HG03439 (cell line): ENCODE data around the gene LY6G5C.
"Not testable (repeated sequence)": the region's sequence is repeated elsewhere in the genome, so short reads cannot be mapped to it uniquely, and the experiment has no call there.

Source experiments
- ATAC-seq: cut with Tn5 transposase; IDR thresholded peaks from one replicate; pipeline ENCODE4 v1.9.1; 2021; ENCODE audit warnings: mild to moderate bottlenecking, moderate library complexity; ENCODE audit not compliant: unreplicated experiment

Gene LY6G5C

DNA sequence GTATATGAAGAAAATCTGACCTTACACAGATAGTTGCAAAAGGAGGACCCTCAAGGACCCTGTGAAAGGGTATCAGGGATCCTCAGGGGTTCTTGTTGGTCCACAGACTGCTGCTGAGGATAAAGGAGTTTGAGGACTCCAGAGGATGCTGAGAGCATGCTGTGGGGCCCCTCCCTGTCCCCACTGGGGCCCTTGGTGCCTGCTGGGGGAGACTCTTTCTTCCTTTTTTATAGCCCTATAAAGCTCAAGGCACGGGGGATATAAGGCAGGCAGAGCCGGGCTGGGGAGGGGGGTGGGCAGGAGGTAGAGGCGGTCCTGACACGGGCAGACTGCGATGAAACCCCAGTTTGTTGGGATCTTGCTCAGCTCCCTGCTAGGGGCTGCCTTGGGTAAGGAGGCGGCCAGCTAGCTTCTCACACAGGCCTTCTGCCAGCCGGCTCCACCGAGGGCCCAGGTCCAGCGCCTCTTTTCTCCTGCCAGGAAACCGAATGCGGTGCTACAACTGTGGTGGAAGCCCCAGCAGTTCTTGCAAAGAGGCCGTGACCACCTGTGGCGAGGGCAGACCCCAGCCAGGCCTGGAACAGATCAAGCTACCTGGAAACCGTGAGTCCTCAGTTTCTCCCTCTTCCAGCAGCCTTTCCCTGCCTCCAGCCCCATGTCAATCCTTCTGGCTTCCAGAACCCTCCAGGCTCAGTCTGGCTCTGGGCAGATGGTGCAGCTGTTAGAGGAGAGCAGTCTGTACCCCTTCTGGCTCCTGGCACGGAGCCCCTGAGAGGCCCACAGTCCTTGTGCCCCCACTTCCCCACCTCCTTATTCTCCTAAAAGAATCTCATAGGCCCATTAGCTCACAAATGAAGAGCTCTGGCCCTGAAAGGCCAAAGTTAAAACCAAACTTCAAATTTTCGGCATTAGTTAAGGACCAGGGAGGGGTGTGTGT lies 34.4 kb upstream of the LY6G5C start, which contains the start of gene LY6G6D:
LY6G6D (plus strand) TSS at position 327 of the 937 bp plus-strand sequence; CDS start at position 335, 8 bp downstream.
- ATAC-seq, result no peak

- ATAC-seq, result no peak
These were observed 33.3 kb upstream of the LY6G5C start for GRCh38 chr6:31713991-31714684.

DNA sequence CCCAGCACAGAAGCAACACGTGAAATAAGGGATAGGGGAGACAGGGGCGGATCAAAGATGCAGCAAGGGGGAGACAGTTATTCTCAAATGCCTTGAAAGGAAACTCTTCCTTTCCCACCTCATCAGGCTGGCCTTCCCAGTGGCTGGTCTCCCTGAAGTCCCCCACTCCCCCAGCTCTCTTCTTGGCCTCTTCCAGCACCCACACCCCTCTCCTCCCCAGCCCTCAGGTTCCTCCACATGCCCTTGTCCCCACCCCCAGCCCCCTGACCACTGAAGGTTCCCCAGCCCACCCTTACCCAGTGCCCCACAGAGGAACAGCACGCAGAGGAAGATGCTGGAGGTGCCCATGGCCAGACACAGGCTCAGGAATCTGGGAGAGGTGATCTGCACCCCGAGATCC lies 32.6 kb upstream of the LY6G5C start:
- ATAC-seq, result no peak

- no peak for ATAC-seq
These were observed 31.4 kb upstream of the LY6G5C start for GRCh38 chr6:31712296-31712695.

- no peak for ATAC-seq
These were observed 30.4 kb upstream of the LY6G5C start for GRCh38 chr6:31711233-31711632.

- ATAC-seq, result no peak
These were observed 29.8 kb upstream of the LY6G5C start for GRCh38 chr6:31710523-31711219.

DNA sequence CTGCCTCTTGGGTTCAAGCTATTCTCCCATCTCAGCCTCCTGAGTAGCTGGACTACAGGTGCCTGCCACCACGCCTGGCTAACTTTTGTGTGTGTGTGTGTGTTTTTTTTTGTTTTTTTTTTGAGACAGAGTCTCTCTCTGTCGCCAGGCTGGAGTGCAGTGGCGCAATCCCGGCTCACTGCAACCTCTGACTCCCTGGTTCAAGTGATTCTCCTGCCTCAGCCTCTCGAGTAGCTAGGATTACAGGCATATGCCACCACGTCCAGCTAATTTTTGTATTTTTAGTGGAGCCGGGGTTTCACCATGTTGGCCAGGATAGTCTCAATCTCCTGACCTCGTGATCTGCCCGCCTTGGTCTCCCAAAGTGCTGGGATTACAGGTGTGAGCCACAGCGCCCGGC lies 28.3 kb upstream of the LY6G5C start:
- ATAC-seq, result not testable (repeated sequence)

GRCh38 chr6:31708224-31708623 lies 27.4 kb upstream of the LY6G5C start:
- ATAC-seq, result no peak

DNA sequence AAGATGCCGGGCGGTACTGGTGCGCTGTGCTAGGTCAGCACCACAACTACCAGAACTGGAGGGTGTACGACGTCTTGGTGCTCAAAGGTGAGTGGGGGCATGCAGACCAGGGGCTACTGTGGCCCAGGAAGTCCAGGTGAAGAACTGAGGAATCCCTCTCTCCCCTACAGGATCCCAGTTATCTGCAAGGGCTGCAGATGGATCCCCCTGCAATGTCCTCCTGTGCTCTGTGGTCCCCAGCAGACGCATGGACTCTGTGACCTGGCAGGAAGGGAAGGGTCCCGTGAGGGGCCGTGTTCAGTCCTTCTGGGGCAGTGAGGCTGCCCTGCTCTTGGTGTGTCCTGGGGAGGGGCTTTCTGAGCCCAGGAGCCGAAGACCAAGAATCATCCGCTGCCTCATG lies 26.8 kb upstream of the LY6G5C start:
- no peak for ATAC-seq

DNA sequence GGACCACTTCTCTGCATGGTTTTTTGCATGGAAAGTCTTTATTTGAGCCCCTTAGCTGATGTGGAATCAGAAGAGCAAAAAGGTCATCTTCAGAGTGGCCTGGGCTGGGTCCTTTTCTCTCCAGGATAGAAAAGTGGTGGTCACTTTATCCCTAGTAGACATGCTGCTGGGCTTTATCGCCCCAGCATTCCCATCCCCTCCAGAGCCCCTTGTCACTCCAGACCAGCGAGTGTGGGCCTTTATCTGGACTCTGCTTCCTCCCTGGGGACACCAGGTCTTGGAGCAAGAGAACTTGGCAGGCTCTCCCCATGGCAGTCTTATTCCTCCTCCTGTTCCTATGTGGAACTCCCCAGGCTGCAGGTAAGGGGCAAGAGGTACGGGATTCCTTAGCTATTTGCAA lies 25.7 kb upstream of the LY6G5C start, which contains the start of gene LY6G6F:
LY6G6F (plus strand) TSS at position 268 of the 400 bp plus-strand sequence; CDS start at position 309, 41 bp downstream.
- ATAC-seq, result no peak

- ATAC-seq, result no peak
These were observed 25.1 kb upstream of the LY6G5C start for GRCh38 chr6:31705931-31706330.

GRCh38 chr6:31702819-31703716 lies 22.2 kb upstream of the LY6G5C start, which contains the start of gene ABHD16A:
Gene ABHD16A, minus strand, starts transcription at chr6:31703324. Its CDS starts 43 bp downstream, at chr6:31703281.
- ATAC-seq, result peak; percentile 79

DNA sequence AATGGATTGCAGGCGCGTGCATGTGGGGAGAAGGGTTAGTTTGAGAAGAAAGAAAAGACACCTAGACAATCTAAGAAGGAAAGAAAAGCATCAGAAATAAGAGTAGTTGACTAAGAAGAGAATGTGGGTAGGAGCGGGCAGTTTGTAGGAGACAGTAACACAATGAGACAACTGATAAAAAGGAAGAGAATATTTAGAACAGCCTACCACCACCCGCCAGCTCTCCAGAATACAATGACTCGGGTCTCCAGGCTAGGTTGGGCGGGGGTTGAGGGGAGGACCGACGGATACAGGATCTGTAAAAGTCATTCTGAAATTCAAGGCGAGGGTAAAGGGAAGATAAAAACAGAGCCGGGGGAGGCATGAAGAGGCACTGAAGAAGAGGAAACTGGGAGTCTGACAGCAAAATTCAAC lies 21.5 kb upstream of the LY6G5C start:
- ATAC-seq, result no peak

- ATAC-seq, result no peak
These were observed 21.0 kb upstream of the LY6G5C start for GRCh38 chr6:31701666-31702404.

DNA sequence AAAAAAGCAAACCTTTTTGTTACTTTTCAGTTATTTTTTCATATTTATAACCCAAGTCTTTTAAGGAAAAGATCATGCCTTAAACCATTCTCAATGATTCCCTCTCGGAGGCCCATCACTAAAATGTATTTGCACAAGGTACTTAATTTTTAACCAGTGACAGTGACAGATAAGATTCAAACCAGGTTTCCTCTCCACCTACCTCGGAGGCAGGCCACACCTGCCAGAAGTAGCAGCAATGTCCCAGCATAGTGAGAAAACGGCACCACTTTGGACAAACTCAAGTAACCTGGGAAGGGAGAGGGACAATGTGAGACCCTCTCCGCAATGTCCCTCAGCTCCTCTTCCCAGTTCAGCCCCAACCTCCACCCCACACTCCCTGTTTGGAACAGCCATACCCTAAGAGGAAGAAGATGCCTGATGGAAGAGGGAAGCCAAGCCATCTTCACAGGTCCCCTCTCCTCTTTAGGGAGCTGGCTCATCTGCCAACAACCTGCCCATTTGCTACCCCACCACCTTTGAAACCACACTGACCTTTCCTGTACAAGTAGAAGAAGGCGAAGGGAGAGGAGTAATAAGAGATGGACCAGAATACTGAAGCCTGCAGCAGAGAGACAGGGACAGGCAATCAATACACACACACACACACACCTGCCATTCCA lies 20.0 kb upstream of the LY6G5C start:
- no peak for ATAC-seq

GRCh38 chr6:31697555-31697954 lies 16.7 kb upstream of the LY6G5C start:
- no peak for ATAC-seq

DNA sequence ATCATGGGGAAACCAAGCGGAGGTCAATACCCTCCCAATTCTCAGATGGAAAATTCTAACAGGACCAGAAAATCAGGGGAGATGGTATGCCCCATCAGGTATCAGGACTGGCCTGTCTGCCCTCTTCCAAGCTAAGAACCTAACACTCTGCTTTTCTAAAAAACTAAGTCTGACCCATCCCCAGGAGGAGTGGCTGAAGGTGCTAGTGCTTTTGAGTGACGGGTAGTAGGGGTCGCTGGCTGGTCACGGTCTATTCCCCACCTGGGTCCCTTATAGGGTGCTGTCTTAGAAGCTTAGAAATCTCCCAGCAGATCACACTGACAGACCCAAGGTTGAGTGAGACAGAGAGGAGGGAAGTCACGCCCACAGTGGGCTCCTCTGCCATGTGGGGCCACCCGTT lies 12.7 kb upstream of the LY6G5C start:
- no peak for ATAC-seq

DNA sequence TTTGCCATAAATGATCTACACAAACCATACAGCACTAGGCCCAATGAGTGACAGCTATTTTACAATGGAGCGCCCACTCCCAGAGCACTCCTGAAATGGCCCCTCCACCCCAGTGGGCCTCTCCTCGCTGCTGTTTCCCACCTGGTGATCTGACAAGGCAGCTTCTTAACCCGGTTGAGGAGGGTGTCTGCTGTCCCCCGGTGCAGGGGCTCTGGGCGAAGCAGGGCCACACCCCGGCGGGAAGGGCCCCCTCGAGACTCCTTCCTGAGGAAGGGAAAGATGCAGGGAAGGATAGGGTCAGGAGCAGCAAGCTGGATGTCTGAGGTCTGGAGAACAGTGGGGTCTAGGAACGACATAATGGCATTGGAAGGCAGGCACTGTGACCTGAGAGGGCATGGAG lies 12.0 kb upstream of the LY6G5C start:
- no peak for ATAC-seq

GRCh38 chr6:31692353-31692752 lies 11.5 kb upstream of the LY6G5C start:
- no peak for ATAC-seq
